Uterus (tissue), 4 donors: ENCODE results near the gene CKAP2L. TPM values are rescaled to one million over a fixed set of nuclear protein-coding genes. Genes with fewer than 3 reads are reported as not detected.

Experiments used
- DNase-seq, 2 donors: peaks; one replicate each; pipeline ENCODE4 v3.0.0-alpha.2; 2019 to 2020
- H3K27ac ChIP-seq, 2 donors: fragments of 200-600 bp; sonication (generic); 1 replicate in 1 of 2; 2 replicates in 1 of 2; pipeline ENCODE4 v1.5.1; 2016 to 2018
- H3K27me3 ChIP-seq, 2 donors: fragments of 200-600 bp; sonication (generic); one replicate each; pipeline ENCODE4 v1.5.1; 2018 to 2019; ENCODE audit warnings: control low read depth in 1 of 2
- H3K36me3 ChIP-seq, 2 donors: fragments of 200-600 bp; sonication (generic); one replicate each; pipeline ENCODE4 v1.5.1; 2019; ENCODE audit warnings: control low read depth in 1 of 2
- H3K4me1 ChIP-seq, 2 donors: fragments of 200-600 bp; sonication (generic); one replicate each; pipeline ENCODE4 v1.5.1; 2018 to 2019; ENCODE audit warnings: control low read depth in 1 of 2
- H3K4me3 ChIP-seq, 2 donors: fragments of 200-600 bp; sonication (generic); 1 replicate in 1 of 2; 2 replicates in 1 of 2; pipeline ENCODE4 v1.5.1; 2018 to 2019; ENCODE audit warnings: mild to moderate bottlenecking in 1 of 2
- H3K9me3 ChIP-seq, 2 donors: fragments of 200-600 bp; sonication (generic); one replicate each; pipeline ENCODE4 v1.5.1; 2019; ENCODE audit warnings: control low read depth in 1 of 2
- CTCF ChIP-seq, 4 experiments: fragments of 200-600 bp in 2 of 4; fragments of 450-650 bp in 2 of 4; sonication (generic) in 2 of 4; IDR thresholded peaks; one replicate each; pipeline ENCODE4 v1.5.1; 2016 to 2019; ENCODE audit warnings: antibody characterized with exemption in 4 of 4, mild to moderate bottlenecking in 2 of 4, moderate library complexity in 1 of 4
- POLR2A ChIP-seq, 2 donors: fragments of 450-650 bp; IDR thresholded peaks; one replicate each; pipeline ENCODE4 v1.6.1; 2016; ENCODE audit warnings: antibody characterized with exemption in 2 of 2, mild to moderate bottlenecking in 1 of 2, moderate library complexity in 1 of 2
- intact Hi-C: fragments of 100-400 bp; cut with DNase I; formaldehyde crosslinking; loops from one replicate; pipeline ENCODE4 v1.15.1; 2023; ENCODE audit warnings: low total_unique reads
- total RNA-seq, 4 donors: library from RNA; depleted of rRNA in 3 of 4; stranded (reverse); fragments of >200 nt in 3 of 4; gene quantifications; one replicate each; pipeline versions ENCODE4 v1.1.0 to v1.2.4, GENCODE V29; 2014 to 2023
- donor health status: DM: yes; HTN: yes; CAD: no.

CKAP2L gene
- total RNA-seq, 4 donors from 2014 or later, result 8.8 TPM; not detected in 3

GRCh38 chr2:112714836-112715631 is 49.4 kb downstream of the CKAP2L start:
- Histone ChIP-seq H3K4me3 (no peak overlapping the region), H3K9me3 (no peaks in the 10 kb centered on the region), H3K27ac (no peak overlapping the region), H3K4me1 (no peaks in the 10 kb centered on the region), H3K27me3 (no peaks in the 10 kb centered on the region), H3K36me3 (no peaks in the 10 kb centered on the region)
- intact Hi-C loops, result no loop called here
- DNase-seq, result no peak
- TF ChIP-seq CTCF (IDR thresholded peaks at IDR 0.05), result no peak
- TF ChIP-seq POLR2A (IDR thresholded peaks at IDR 0.05), result no peak

- DNase-seq, result no peak
- Histone ChIP-seq H3K27ac (no peak overlapping the region), H3K4me3 (no peak overlapping the region), H3K36me3 (no peaks in the 10 kb centered on the region), H3K4me1 (no peaks in the 10 kb centered on the region), H3K27me3 (no peaks in the 10 kb centered on the region), H3K9me3 (no peaks in the 10 kb centered on the region)
- TF ChIP-seq CTCF (IDR thresholded peaks at IDR 0.05), result no peak
- no peak for TF ChIP-seq POLR2A (IDR thresholded peaks at IDR 0.05)
- intact Hi-C loops, result no loop called here
These were observed 50.1 kb downstream of the CKAP2L start for GRCh38 chr2:112714331-112714730.

GRCh38 chr2:112713926-112714325 is 50.5 kb downstream of the CKAP2L start:
- TF ChIP-seq CTCF (IDR thresholded peaks at IDR 0.05), result no peak
- no peak for TF ChIP-seq POLR2A (IDR thresholded peaks at IDR 0.05)
- DNase-seq, result no peak

GRCh38 chr2:112713585-112713925 is 50.9 kb downstream of the CKAP2L start:
- intact Hi-C loops, result no loop called here
- TF ChIP-seq POLR2A (IDR thresholded peaks at IDR 0.05), result no peak
- no peak for TF ChIP-seq CTCF (IDR thresholded peaks at IDR 0.05)
- H3K4me3 ChIP-seq, result no peak overlapping the region

More at GRCh38 chr2:112713926-112714325, 50.5 kb downstream of the CKAP2L start:
- Histone ChIP-seq H3K9me3 (no peaks in the 10 kb centered on the region), H3K4me3 (no peak overlapping the region), H3K4me1 (no peaks in the 10 kb centered on the region), H3K27ac (no peak overlapping the region), H3K36me3 (no peaks in the 10 kb centered on the region), H3K27me3 (no peaks in the 10 kb centered on the region)
- intact Hi-C loops, result no loop called here

GRCh38 chr2:112712903-112713584 is 51.4 kb downstream of the CKAP2L start:
- H3K36me3 ChIP-seq, result no peaks in the 10 kb centered on the region
- no peak overlapping the region for H3K27ac ChIP-seq
- no peak for DNase-seq
- H3K4me3 ChIP-seq, result no peak overlapping the region
- intact Hi-C loops, result no loop called here
- H3K4me1 ChIP-seq, result no peaks in the 10 kb centered on the region
- H3K9me3 ChIP-seq, result no peaks in the 10 kb centered on the region
- TF ChIP-seq CTCF (IDR thresholded peaks at IDR 0.05) (no peak), POLR2A (IDR thresholded peaks at IDR 0.05) (no peak)
- H3K27me3 ChIP-seq, result no peaks in the 10 kb centered on the region

More at GRCh38 chr2:112713585-112713925, 50.9 kb downstream of the CKAP2L start:
- no peak for DNase-seq
- no peaks in the 10 kb centered on the region for H3K36me3 ChIP-seq
- H3K27me3 ChIP-seq, result no peaks in the 10 kb centered on the region
- no peak overlapping the region for H3K27ac ChIP-seq
- H3K9me3 ChIP-seq, result no peaks in the 10 kb centered on the region
- H3K4me1 ChIP-seq, result no peaks in the 10 kb centered on the region
